Measurements from ENCODE around the gene OR1A1.
"Not testable (repeated sequence)": the region's sequence is repeated elsewhere in the genome, so short reads cannot be mapped to it uniquely, and the experiment has no call there.

DNA sequence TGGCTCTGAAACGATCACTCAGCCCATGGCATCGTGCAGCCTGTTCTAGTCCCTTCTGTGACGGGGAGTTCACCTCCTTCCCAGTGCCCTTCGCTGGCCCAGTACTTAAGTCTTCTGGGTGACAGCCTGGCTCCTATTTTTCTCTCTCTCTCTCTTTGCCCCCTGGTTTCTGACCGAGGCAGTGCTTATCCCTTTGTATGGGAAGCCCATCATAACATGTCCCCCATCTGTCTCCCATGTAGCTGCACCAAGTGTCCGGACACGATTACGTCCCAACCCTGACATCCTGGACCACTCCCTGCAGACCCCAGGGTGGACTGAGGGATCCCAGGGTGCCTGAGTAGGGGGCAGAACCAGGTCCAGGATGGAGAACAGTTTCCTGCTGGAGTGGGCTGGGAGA lies 24.8 kb downstream of the OR1A1 start:
- TF ChIP-seq, protein P1, sequence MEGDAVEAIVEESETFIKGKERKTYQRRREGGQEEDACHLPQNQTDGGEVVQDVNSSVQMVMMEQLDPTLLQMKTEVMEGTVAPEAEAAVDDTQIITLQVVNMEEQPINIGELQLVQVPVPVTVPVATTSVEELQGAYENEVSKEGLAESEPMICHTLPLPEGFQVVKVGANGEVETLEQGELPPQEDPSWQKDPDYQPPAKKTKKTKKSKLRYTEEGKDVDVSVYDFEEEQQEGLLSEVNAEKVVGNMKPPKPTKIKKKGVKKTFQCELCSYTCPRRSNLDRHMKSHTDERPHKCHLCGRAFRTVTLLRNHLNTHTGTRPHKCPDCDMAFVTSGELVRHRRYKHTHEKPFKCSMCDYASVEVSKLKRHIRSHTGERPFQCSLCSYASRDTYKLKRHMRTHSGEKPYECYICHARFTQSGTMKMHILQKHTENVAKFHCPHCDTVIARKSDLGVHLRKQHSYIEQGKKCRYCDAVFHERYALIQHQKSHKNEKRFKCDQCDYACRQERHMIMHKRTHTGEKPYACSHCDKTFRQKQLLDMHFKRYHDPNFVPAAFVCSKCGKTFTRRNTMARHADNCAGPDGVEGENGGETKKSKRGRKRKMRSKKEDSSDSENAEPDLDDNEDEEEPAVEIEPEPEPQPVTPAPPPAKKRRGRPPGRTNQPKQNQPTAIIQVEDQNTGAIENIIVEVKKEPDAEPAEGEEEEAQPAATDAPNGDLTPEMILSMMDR (tag by site-specific recombination; IDR thresholded peaks at IDR 0.05): not testable (repeated sequence)
- not testable (repeated sequence) for TF ChIP-seq ZNF677 (tag by site-specific recombination; IDR thresholded peaks at IDR 0.05)
